Measurements from ENCODE around the gene PDE10A. TPM values are rescaled to one million over a fixed set of nuclear protein-coding genes. Genes with fewer than 3 reads are reported as not detected.

Gene PDE10A
- total and polyA plus RNA-seq, 5 donors, result 3.6 to 8.5 (median 4.2) TPM

- no peaks in the 10 kb centered on the region for H3K4me1 ChIP-seq (ENCODE audit: control insufficient read depth, insufficient read depth, low read length)
- WGBS, result 91% methylated on average over 2 of the region's 2 CpGs
- H3K9me3 ChIP-seq (ENCODE audit: control insufficient read depth, low read length), result no peaks in the 10 kb centered on the region
- no peak for DNase-seq
- intact Hi-C loops (cut with DNase I), result no loop called here
- H3K27ac ChIP-seq (ENCODE audit: low read length), result no peak overlapping the region
- ATAC-seq, result no peak
- no peak overlapping the region for H3K4me3 ChIP-seq (ENCODE audit: low read length)
- H3K27me3 ChIP-seq (ENCODE audit: control insufficient read depth, insufficient read depth), result no peaks in the 10 kb centered on the region
These were observed 236.1 kb downstream of the PDE10A start for GRCh38 chr6:165426892-165427291.

DNA sequence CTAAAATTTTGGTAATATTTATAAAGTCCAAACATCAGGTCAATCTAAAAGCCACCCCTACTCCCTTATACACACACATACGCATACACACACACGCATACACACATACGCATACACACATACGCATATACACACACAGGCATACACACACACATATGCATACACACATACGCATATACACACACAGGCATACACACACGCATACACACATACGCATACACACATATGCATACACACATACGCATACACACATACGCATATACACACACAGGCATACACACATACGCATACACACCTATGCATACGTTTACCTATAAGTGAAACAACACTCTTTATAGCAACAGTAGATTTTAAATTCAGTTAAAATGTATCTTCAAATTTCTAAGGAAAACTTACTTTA is 240.8 kb downstream of the PDE10A start:
- H3K27ac ChIP-seq (ENCODE audit: low read length), result no peak overlapping the region
- ATAC-seq (no peak), DNase-seq (no peak)
- no peaks in the 10 kb centered on the region for H3K27me3 ChIP-seq (ENCODE audit: control insufficient read depth, insufficient read depth)
- intact Hi-C loops (cut with DNase I), result no loop called here
- H3K4me1 ChIP-seq (ENCODE audit: control insufficient read depth, insufficient read depth, low read length), result no peaks in the 10 kb centered on the region
- H3K9me3 ChIP-seq (ENCODE audit: control insufficient read depth, low read length), result no peaks in the 10 kb centered on the region
- H3K4me3 ChIP-seq (ENCODE audit: low read length), result no peak overlapping the region
- WGBS, result 98% methylated on average over 11 of the region's 11 CpGs

- no peak for ATAC-seq
- no peak overlapping the region for H3K4me3 ChIP-seq (ENCODE audit: low read length)
- H3K9me3 ChIP-seq (ENCODE audit: control insufficient read depth, low read length), result no peaks in the 10 kb centered on the region
- intact Hi-C loops (cut with DNase I), result no loop called here
- no peak overlapping the region for H3K27ac ChIP-seq (ENCODE audit: low read length)
- DNase-seq, result no peak
- 88% methylated on average over 6 of the region's 6 CpGs for WGBS
- H3K27me3 ChIP-seq (ENCODE audit: control insufficient read depth, insufficient read depth), result no peaks in the 10 kb centered on the region
- no peaks in the 10 kb centered on the region for H3K4me1 ChIP-seq (ENCODE audit: control insufficient read depth, insufficient read depth, low read length)
These were observed 245.7 kb downstream of the PDE10A start for GRCh38 chr6:165417278-165417865.

DNA sequence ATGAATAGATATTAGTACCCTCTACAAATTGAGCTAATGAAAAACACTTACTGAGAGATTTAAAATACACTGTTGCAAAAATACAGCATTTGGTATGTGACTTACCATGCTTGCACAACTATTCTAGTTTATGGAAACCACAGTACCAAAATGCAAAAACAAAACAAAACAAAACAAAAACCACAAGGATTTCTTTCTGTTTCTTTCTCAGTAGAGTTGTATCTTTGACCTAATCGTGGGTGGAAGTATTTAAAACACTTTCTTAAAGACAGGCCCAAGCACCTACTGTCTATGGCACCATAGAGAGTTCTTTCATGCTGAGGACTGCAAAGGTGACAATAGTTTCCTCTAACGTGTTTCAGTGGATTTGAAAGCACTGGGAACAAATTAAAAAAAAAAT is 258.3 kb downstream of the PDE10A start:
- intact Hi-C loops (cut with DNase I), result no loop called here
- H3K27me3 ChIP-seq (ENCODE audit: control insufficient read depth, insufficient read depth), result no peaks in the 10 kb centered on the region
- WGBS, result 38% methylated on average over 2 of the region's 2 CpGs
- no peak overlapping the region for H3K4me3 ChIP-seq (ENCODE audit: low read length)
- ATAC-seq (no peak), DNase-seq (no peak)
- no peak overlapping the region for H3K27ac ChIP-seq (ENCODE audit: low read length)
- H3K4me1 ChIP-seq (ENCODE audit: control insufficient read depth, insufficient read depth, low read length), result no peaks in the 10 kb centered on the region
- H3K9me3 ChIP-seq (ENCODE audit: control insufficient read depth, low read length), result no peaks in the 10 kb centered on the region

GRCh38 chr6:165404296-165404695 is 258.7 kb downstream of the PDE10A start:
- intact Hi-C loops (cut with DNase I), result no loop called here
- no peak overlapping the region for H3K27ac ChIP-seq (ENCODE audit: low read length)
- no peaks in the 10 kb centered on the region for H3K4me1 ChIP-seq (ENCODE audit: control insufficient read depth, insufficient read depth, low read length)
- no peaks in the 10 kb centered on the region for H3K9me3 ChIP-seq (ENCODE audit: control insufficient read depth, low read length)
- WGBS, result 96% methylated on average over 2 of the region's 2 CpGs
- no peaks in the 10 kb centered on the region for H3K27me3 ChIP-seq (ENCODE audit: control insufficient read depth, insufficient read depth)
- DNase-seq, result no peak
- H3K4me3 ChIP-seq (ENCODE audit: low read length), result no peak overlapping the region
- ATAC-seq, result no peak

GRCh38 chr6:165403006-165403595 is 259.9 kb downstream of the PDE10A start:
- Histone ChIP-seq H3K27me3 (ENCODE audit: control insufficient read depth, insufficient read depth) (no peaks in the 10 kb centered on the region), H3K4me3 (ENCODE audit: low read length) (no peak overlapping the region), H3K27ac (ENCODE audit: low read length) (no peak overlapping the region), H3K9me3 (ENCODE audit: control insufficient read depth, low read length) (no peaks in the 10 kb centered on the region), H3K4me1 (ENCODE audit: control insufficient read depth, insufficient read depth, low read length) (no peaks in the 10 kb centered on the region)
- ATAC-seq, result no peak
- intact Hi-C loops (cut with DNase I), result no loop called here
- no peak for DNase-seq
- 93% methylated on average over 7 of the region's 7 CpGs for WGBS

GRCh38 chr6:165401092-165401491 is 261.9 kb downstream of the PDE10A start:
- no peaks in the 10 kb centered on the region for H3K4me1 ChIP-seq (ENCODE audit: control insufficient read depth, insufficient read depth, low read length)
- H3K27me3 ChIP-seq (ENCODE audit: control insufficient read depth, insufficient read depth), result no peaks in the 10 kb centered on the region
- no peaks in the 10 kb centered on the region for H3K9me3 ChIP-seq (ENCODE audit: control insufficient read depth, low read length)
- H3K27ac ChIP-seq (ENCODE audit: low read length), result no peak overlapping the region
- WGBS, result 89% methylated on average over 2 of the region's 2 CpGs
- DNase-seq (no peak), ATAC-seq (no peak)
- no peak overlapping the region for H3K4me3 ChIP-seq (ENCODE audit: low read length)
- intact Hi-C loops (cut with DNase I), result no loop called here

DNA sequence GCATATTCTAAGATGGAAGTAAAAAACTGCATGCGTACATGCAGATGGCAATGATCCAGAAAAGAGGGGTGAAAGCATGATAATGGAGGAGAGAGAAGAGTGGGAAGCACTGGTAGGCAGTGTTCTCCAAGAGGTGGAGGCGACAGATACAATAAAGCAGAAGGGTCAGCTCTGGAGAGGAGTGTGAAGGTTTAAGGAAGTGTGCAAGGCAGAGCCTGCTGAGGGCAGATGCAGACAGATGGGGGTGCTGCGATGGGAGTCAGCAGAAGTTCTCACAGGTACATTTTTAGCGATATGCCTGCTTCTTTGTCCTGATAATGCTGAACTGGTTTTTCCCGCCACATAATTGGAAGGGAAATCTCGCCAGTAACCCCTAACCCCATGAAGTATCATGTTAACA is 272.6 kb downstream of the PDE10A start:
- WGBS, result 87% methylated on average over 6 of the region's 6 CpGs
- intact Hi-C loops (cut with DNase I), result no loop called here
- Histone ChIP-seq H3K4me1 (ENCODE audit: control insufficient read depth, insufficient read depth, low read length) (no peaks in the 10 kb centered on the region), H3K4me3 (ENCODE audit: low read length) (no peak overlapping the region), H3K9me3 (ENCODE audit: control insufficient read depth, low read length) (no peaks in the 10 kb centered on the region), H3K27ac (ENCODE audit: low read length) (no peak overlapping the region), H3K27me3 (ENCODE audit: control insufficient read depth, insufficient read depth) (no peaks in the 10 kb centered on the region)
- no peak for ATAC-seq
- no peak for DNase-seq

DNA sequence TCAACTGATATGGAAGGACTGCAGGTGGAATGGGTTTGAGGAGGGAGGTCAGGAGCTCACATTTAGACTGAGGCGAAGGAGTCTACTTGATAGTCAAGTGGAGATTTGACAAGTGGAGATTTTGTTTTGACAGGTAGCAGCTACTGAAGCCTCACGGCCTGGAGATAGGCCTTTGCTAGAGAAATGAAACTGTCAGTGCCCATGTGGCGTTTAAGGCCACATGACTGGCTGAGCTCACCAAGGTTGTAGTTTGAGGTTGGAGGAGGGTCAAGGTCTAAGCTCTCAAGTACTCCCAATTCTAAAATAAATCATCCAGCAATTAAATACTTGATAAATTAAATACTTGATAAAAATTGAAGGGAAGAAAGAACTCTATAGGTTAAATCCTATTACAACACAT is 273.5 kb downstream of the PDE10A start:
- no peak for DNase-seq
- H3K27me3 ChIP-seq (ENCODE audit: control insufficient read depth, insufficient read depth), result no peaks in the 10 kb centered on the region
- no peak overlapping the region for H3K4me3 ChIP-seq (ENCODE audit: low read length)
- no peaks in the 10 kb centered on the region for H3K4me1 ChIP-seq (ENCODE audit: control insufficient read depth, insufficient read depth, low read length)
- intact Hi-C loops (cut with DNase I), result no loop called here
- no peak for ATAC-seq
- H3K9me3 ChIP-seq (ENCODE audit: control insufficient read depth, low read length), result no peaks in the 10 kb centered on the region
- H3K27ac ChIP-seq (ENCODE audit: low read length), result no peak overlapping the region
- WGBS, result 51% methylated on average over 3 of the region's 3 CpGs

DNA sequence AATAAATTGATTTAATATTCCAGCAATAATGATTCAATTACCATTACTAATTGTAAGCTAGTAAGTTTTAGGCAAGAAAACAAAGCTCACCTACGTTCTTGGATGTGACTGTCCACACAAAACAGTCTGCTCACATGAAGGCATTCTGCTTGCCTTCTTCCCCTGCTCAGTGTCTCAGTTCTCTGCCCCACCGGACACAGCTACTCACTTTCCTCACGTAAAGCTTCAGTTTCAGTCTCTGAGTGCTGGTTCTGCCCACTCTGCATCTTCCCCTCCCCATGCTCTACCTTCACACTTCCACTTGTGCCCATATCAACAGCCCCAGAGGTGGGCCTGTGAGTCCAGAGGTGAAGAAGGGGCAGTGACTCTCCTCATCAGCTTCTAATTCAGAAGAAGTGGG is 279.7 kb downstream of the PDE10A start:
- H3K9me3 ChIP-seq (ENCODE audit: control insufficient read depth, low read length), result no peaks in the 10 kb centered on the region
- WGBS, result 89% methylated on average over 3 of the region's 3 CpGs
- no peaks in the 10 kb centered on the region for H3K4me1 ChIP-seq (ENCODE audit: control insufficient read depth, insufficient read depth, low read length)
- DNase-seq (no peak), ATAC-seq (no peak)
- intact Hi-C loops (cut with DNase I), result no loop called here
- no peaks in the 10 kb centered on the region for H3K27me3 ChIP-seq (ENCODE audit: control insufficient read depth, insufficient read depth)
- H3K4me3 ChIP-seq (ENCODE audit: low read length), result no peak overlapping the region
- no peak overlapping the region for H3K27ac ChIP-seq (ENCODE audit: low read length)

DNA sequence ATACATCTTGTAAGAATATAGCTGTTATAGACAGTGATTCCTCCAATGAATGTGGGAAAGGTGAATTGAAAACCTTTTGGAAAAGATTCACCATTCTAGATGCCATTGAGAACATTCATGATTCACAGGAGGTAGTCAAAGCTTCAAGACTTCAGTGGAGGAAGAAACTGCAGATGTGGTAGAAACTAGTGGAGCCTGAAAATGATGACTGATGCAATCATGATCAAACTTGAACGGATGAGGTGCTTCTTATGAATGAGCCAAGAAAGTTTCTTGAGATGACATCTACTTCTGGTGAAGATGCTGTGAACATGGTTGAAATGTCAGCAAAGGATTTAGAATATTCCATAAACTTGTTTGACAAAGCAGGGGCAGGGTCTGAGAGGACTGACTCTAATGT is 286.9 kb downstream of the PDE10A start:
- Histone ChIP-seq H3K9me3 (ENCODE audit: control insufficient read depth, low read length) (no peaks in the 10 kb centered on the region), H3K4me1 (ENCODE audit: control insufficient read depth, insufficient read depth, low read length) (no peaks in the 10 kb centered on the region), H3K27me3 (ENCODE audit: control insufficient read depth, insufficient read depth) (no peaks in the 10 kb centered on the region), H3K27ac (ENCODE audit: low read length) (no peak overlapping the region), H3K4me3 (ENCODE audit: low read length) (no peak overlapping the region)
- DNase-seq, result no peak
- ATAC-seq, result no peak
- WGBS, result 93% methylated on average over 1 of the region's 1 CpG
- intact Hi-C loops (cut with DNase I), result no loop called here

DNA sequence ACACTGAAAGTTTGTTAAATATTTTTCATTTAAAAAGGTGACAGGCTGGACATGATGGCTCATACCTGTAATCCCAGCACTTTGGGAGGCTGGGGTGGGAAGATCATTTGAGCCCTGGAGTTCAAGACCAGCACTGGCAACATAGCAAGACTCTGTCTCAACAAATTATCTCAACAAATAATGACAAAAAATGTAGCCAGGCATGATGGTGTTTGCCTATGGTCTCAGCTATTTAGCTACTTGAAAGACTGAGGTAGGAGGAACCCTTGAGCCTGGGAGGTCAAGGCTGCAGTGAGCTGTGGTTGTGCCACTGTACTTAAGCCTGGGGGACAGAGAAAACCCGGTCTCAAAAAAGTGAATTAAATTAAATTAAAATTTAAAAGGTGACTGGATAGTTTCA is 297.7 kb downstream of the PDE10A start:
- Histone ChIP-seq H3K9me3 (ENCODE audit: control insufficient read depth, low read length) (no peaks in the 10 kb centered on the region), H3K4me3 (ENCODE audit: low read length) (no peak overlapping the region), H3K27ac (ENCODE audit: low read length) (no peak overlapping the region), H3K4me1 (ENCODE audit: control insufficient read depth, insufficient read depth, low read length) (no peaks in the 10 kb centered on the region), H3K27me3 (ENCODE audit: control insufficient read depth, insufficient read depth) (no peaks in the 10 kb centered on the region)
- WGBS, result 91% methylated on average over 1 of the region's 1 CpG
- no peak for ATAC-seq
- intact Hi-C loops (cut with DNase I), result no loop called here
- DNase-seq, result no peak

All from right cardiac atrium (tissue), 5 donors.